ENCODE measurements around the gene COPB2.

GRCh38 chr3:139434764-139435307, 45.4 kb upstream of the COPB2 start:
- TF ChIP-seq CTCF (IDR thresholded peaks at IDR 0.05; ENCODE audit: borderline replicate concordance, extremely low read depth, low read length, poor library complexity, severe bottlenecking) (no peak), EZH2 (IDR thresholded peaks at IDR 0.05; ENCODE audit: borderline replicate concordance, low read depth, low read length, severe bottlenecking) (no peak)

All from DND-41 (cell line).